Fibroblast of pulmonary artery (primary cell): ENCODE results near the gene FXYD3.

Experiments used
- DNase-seq: peaks from one replicate; pipeline ENCODE4 v3.0.0-alpha.2; 2010; ENCODE audit warnings: low read depth
- H3K4me3 ChIP-seq: replicated peaks from 2 replicates; pipeline ENCODE4 v1.5.1; 2011; ENCODE audit warnings: low read depth, mild to moderate bottlenecking, control low read depth, low read length, moderate library complexity
- TF ChIP-seq, protein P1 (sequence below): IDR thresholded peaks from 2 replicates; pipeline ENCODE4 v1.5.1; 2011; ENCODE audit warnings: mild to moderate bottlenecking, control low read depth, low read length, inconsistent platforms; ENCODE audit errors: missing control alignments

The FXYD3 gene, protein sequence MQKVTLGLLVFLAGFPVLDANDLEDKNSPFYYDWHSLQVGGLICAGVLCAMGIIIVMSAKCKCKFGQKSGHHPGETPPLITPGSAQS

DNA sequence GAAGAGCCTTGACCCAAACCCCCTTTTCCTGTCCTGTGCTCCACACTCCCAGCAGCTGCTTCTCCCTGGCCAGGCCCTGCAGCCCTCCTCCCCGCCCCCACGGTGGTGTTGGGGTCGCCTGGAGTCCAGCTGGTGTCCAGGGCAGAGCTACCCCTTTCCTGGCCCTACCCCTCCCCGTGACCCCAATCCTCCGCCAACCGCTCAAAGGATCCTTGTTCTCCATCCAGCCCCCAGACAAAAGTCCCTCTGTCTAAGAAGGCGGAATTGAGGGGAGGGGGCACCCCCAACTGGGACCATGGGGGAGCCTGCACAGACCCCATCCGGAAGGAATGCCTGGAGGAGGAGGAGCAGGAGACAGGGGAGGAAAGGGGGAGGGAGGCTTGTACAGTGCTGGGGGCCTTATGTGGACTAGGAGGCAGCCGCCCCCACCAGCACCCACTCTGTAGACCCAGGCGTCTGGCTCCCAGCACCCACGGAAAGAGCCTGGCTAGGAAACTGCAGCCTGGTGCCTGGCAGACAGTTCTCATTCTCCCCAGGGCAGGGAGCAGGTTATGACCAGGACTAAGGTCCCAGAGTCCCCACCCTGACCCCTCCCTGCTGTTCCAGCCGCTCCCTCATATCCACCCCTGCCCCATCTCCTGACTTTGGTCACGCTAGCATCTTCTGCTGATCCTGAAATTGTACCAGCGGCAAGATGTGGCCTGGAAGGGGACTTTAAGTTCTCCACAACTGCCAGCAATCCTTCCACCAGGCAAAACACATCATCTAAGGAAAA is at the start of gene FXYD3:
Gene FXYD3 (plus strand): TSS at position 647 of the 775 bp plus-strand sequence. CDS start 3,554 bp downstream, outside the sequence.
- no peak for DNase-seq
- TF ChIP-seq, protein P1, sequence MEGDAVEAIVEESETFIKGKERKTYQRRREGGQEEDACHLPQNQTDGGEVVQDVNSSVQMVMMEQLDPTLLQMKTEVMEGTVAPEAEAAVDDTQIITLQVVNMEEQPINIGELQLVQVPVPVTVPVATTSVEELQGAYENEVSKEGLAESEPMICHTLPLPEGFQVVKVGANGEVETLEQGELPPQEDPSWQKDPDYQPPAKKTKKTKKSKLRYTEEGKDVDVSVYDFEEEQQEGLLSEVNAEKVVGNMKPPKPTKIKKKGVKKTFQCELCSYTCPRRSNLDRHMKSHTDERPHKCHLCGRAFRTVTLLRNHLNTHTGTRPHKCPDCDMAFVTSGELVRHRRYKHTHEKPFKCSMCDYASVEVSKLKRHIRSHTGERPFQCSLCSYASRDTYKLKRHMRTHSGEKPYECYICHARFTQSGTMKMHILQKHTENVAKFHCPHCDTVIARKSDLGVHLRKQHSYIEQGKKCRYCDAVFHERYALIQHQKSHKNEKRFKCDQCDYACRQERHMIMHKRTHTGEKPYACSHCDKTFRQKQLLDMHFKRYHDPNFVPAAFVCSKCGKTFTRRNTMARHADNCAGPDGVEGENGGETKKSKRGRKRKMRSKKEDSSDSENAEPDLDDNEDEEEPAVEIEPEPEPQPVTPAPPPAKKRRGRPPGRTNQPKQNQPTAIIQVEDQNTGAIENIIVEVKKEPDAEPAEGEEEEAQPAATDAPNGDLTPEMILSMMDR = no peak
- H3K4me3 ChIP-seq = no peak within 1 kb of the TSS

DNA sequence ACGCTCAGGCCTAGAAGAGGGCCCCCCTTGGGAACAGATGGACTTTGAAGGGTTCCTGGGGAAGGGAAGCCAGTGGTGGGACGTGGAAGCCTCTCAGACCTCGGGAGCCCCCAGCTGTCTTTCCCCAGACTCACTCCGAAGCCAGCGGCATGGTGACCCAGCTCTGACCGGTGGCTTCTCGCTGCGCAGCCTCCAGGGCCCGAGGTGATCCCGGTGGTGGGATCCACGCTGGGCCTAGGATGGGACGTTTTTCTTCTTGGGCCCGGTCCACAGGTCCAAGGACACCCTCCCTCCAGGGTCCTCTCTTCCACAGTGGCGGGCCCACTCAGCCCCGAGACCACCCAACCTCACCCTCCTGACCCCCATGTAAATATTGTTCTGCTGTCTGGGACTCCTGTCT is 49.5 kb upstream of the FXYD3 start:
- TF ChIP-seq, protein P1 = no peak
- H3K4me3 ChIP-seq = no peak overlapping the region
- DNase-seq = no peak

DNA sequence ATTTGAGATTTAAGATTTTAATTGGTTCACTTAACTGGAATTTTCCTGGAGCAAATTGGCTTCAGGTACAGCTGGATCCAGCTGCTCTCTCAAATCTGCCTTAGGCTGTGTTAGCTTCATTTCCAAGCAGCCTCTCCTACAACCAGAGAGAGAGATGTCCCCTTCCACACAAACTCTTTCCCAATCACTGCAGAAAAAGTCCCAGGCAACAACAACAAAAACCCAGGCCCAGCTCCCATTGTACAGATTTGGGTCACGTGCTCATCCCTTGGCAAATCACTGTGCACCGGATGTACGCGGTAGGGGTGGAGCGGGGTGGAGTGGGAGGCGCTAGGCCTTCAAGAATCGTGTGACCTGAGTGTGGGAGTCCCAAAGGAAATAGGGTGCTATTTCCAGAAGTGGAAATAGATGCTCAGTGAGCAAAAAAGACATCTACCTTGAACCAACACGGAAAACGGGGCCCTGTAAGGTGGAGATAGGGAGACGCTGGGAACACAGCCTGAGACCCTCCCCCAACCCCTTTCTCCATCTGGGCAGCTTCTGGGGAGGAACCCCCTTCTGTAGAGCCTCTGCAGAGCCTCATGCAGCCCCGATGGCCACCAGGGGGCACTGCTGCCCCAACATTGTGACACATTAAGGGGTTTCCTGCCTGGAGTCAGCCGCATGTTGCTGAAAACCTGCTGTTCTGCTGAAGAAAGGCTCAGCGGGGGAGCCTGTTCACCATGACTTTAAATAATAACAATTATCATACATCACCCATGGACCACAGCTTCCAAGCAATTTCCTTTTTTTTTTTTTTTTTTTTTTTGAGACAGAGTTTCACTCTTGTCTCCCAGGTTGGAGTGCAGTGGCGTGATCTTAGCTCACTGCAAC is 48.7 kb upstream of the FXYD3 start:
- H3K4me3 ChIP-seq = no peak overlapping the region
- TF ChIP-seq, protein P1 = peak; percentile 90
- peak; percentile 84 for DNase-seq

DNA sequence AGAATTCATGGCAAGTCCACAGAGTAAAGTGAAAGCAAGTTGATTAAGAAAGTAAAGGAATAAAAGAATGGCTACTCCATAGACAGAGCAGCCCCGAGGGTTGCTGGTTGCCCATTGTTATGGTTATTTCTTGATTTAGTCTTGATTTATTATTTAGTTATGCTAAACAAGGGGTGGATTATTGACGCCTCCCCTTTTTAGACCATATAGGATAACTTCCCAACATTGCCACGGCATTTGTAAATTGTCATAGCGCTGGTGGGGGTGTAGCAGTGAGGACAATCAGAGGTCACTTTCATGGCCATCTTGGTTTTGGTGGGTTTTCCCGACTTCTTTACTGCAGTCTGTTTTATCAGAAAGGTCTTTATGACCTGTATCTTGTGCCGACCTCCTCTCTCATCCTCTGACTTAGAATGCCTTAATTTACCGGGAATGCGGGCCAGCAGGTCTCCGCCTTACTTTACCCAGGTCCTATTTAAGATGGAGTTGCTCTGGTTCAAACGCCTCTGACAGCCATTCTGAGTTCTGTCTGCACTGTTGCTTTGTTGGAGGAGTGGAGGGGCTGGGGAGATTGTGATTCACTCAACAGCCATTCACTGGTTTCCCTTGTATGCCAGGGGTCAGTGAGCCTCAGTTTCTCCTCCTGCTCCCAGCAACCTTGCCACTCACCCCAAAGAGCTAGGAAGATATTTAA is 46.5 kb upstream of the FXYD3 start:
- H3K4me3 ChIP-seq = no peak overlapping the region
- no peak for DNase-seq
- TF ChIP-seq, protein P1 = no peak

DNA sequence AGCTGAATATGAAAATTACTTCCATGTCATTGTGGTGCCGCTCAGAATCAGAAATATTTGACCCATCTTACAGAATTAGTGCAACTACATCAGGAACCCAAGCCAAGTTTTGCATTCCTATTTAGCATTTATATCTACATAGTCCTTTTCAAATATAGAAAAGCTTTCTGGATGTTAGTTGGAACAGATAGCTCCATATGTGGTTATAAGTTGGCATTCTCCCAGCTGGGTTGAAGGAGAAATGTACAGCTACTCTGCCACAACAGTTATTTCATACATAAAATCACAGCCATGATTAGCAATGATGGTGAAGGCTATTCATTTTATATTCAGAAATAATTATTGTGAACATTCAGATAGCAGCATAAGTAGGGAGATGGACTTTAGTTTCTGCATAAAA is 45.9 kb upstream of the FXYD3 start:
- TF ChIP-seq, protein P1 = no peak
- no peak for DNase-seq
- H3K4me3 ChIP-seq = no peak overlapping the region

DNA sequence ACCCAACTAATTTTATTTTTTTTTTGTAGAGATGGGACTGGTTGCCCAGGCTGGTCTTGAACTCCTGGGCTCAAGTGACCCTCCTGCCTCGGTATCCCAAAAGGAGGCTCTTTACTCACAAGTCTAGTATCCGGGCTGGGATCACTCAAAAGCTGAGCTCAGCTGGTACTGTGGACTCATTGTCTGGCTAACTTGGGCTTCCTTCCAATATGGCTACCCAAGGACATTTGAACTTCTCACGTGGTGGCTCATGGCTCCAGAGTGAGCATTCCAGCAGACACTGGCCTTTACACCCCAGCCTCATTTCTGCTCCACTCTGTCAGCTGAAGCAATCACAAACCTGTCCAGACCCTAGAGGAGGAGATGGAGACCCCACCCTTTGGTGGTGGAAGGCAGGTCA is 45.2 kb upstream of the FXYD3 start:
- TF ChIP-seq, protein P1 = no peak
- no peak overlapping the region for H3K4me3 ChIP-seq

More for the DNA sequence above, 45.2 kb upstream of the FXYD3 start:
- no peak for DNase-seq
